Esophagus squamous epithelium (tissue), 5 donors: Measurements from ENCODE around the gene GJA10. TPM values are rescaled to one million over a fixed set of nuclear protein-coding genes. Genes with fewer than 3 reads are reported as not detected.

Source experiments
- DNase-seq: peaks from one replicate; lab custom pipeline; 2025; lab: John Stamatoyannopoulos, UW
- H3K27ac ChIP-seq, 4 donors: fragments of 200-600 bp; sonication (generic); one replicate each; pipeline ENCODE4 v1.5.1; 2016 to 2019; ENCODE audit warnings: mild to moderate bottlenecking in 1 of 4
- H3K27me3 ChIP-seq, 4 donors: fragments of 200-600 bp; sonication (generic); 1 replicate in 3 of 4; 2 replicates in 1 of 4; pipeline versions ENCODE4 v1.5.1 to v1.6.0; 2017 to 2021; ENCODE audit warnings: antibody characterized with exemption in 1 of 4
- H3K36me3 ChIP-seq, 3 donors: fragments of 200-600 bp; sonication (generic); one replicate each; pipeline ENCODE4 v1.5.1; 2016 to 2019
- H3K4me1 ChIP-seq, 3 donors: fragments of 200-600 bp; sonication (generic); one replicate each; pipeline ENCODE4 v1.5.1; 2017 to 2019
- H3K4me3 ChIP-seq, 4 donors: fragments of 200-600 bp; sonication (generic); 1 replicate in 3 of 4; 2 replicates in 1 of 4; pipeline ENCODE4 v1.5.1; 2016 to 2019; ENCODE audit warnings: mild to moderate bottlenecking in 2 of 4, moderate library complexity in 1 of 4
- H3K9me3 ChIP-seq, 3 donors: fragments of 200-600 bp; sonication (generic); one replicate each; pipeline ENCODE4 v1.5.1; 2016 to 2019
- POLR2A ChIP-seq, 4 donors: fragments of 450-650 bp; IDR thresholded peaks; one replicate each; pipeline ENCODE4 v1.6.1; 2017; ENCODE audit warnings: antibody characterized with exemption in 4 of 4, mild to moderate bottlenecking in 4 of 4, moderate library complexity in 3 of 4
- WGBS, 2 donors: methylation state at CpG; one replicate each; pipeline ENCODE4 v1.1.5; 2018; 5-methylcytosine and 5-hydroxymethylcytosine counted together
- intact Hi-C: fragments of 100-400 bp; cut with DNase I; formaldehyde crosslinking; loops from one replicate; pipeline ENCODE4 v1.15.0; 2022
- total RNA-seq, 4 donors: library from RNA; depleted of rRNA; stranded (reverse); fragments of >200 nt; gene quantifications; one replicate each; pipeline ENCODE4 v1.1.0, GENCODE V29; 2016
- TF ChIP-seq, protein P1 (sequence below), 6 experiments: fragments of 450-650 bp in 4 of 6; fragments of 200-600 bp in 2 of 6; sonication (generic) in 2 of 6; IDR thresholded peaks; one replicate each; pipeline ENCODE4 v1.5.1; 2016 to 2019; ENCODE audit warnings: antibody characterized with exemption in 6 of 6, mild to moderate bottlenecking in 4 of 6, moderate library complexity in 4 of 6
- donor health status: DM: yes; HTN: yes; CAD: no.

The GJA10 gene
- total RNA-seq, 4 donors from 2014 or later, result not detected

GRCh38 chr6:89938014-89938413 lies 43.7 kb downstream of the GJA10 start:
- Histone ChIP-seq H3K27ac (no peak overlapping the region), H3K9me3 (no peaks in the 10 kb centered on the region), H3K4me1 (peaks cover 0 to 20% (median 0%) of the 10 kb centered on the region in 3 donors), H3K27me3 (no peaks in the 10 kb centered on the region), H3K36me3 (no peaks in the 10 kb centered on the region), H3K4me3 (no peak overlapping the region)
- DNase-seq, result no peak
- WGBS, 2 donors, result 81 to 87% methylated on average over 6 to 12 of the region's 12 CpGs
- no peak for TF ChIP-seq POLR2A (IDR thresholded peaks at IDR 0.05)
- TF ChIP-seq, protein P1, sequence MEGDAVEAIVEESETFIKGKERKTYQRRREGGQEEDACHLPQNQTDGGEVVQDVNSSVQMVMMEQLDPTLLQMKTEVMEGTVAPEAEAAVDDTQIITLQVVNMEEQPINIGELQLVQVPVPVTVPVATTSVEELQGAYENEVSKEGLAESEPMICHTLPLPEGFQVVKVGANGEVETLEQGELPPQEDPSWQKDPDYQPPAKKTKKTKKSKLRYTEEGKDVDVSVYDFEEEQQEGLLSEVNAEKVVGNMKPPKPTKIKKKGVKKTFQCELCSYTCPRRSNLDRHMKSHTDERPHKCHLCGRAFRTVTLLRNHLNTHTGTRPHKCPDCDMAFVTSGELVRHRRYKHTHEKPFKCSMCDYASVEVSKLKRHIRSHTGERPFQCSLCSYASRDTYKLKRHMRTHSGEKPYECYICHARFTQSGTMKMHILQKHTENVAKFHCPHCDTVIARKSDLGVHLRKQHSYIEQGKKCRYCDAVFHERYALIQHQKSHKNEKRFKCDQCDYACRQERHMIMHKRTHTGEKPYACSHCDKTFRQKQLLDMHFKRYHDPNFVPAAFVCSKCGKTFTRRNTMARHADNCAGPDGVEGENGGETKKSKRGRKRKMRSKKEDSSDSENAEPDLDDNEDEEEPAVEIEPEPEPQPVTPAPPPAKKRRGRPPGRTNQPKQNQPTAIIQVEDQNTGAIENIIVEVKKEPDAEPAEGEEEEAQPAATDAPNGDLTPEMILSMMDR (IDR thresholded peaks at IDR 0.05), result no peak
- intact Hi-C loops, result loop anchor here (10.0 kb wide), 1 partner anchor 457 kb away; no protein-coding TSS in a partner anchor

DNA sequence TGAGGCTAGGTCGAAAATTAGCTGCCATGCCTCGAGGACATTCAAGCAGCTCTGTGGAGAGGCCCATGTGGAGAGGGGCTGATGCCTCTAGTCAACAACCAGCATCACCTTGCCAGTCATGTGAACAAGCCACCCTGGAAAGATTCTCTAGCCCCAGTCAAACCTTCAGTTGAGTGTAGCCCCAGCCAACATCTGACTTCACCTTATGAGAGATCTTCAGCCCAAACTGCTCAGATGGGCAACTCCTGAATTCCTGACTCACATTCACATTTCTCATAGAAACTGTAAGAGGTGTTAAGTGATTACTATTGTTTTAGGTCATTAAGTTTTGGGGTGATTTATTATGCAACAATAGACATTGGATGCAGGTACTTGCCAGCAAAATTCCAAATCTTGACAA lies 44.9 kb downstream of the GJA10 start:
- DNase-seq, result no peak
- Histone ChIP-seq H3K4me1 (peaks cover 0 to 20% (median 0%) of the 10 kb centered on the region in 3 donors), H3K9me3 (no peaks in the 10 kb centered on the region), H3K27me3 (no peaks in the 10 kb centered on the region), H3K4me3 (no peak overlapping the region), H3K36me3 (no peaks in the 10 kb centered on the region), H3K27ac (no peak overlapping the region)
- intact Hi-C loops, result loop anchor here (10.0 kb wide), 1 partner anchor 456 kb away; no protein-coding TSS in a partner anchor
- TF ChIP-seq POLR2A (IDR thresholded peaks at IDR 0.05), result no peak
- TF ChIP-seq, protein P1 (IDR thresholded peaks at IDR 0.05), result no peak
- 81 to 94% methylated on average over 2 of the region's 2 CpGs for WGBS, 2 donors

GRCh38 chr6:89940225-89941027 lies 46.2 kb downstream of the GJA10 start:
- WGBS, 2 donors, result 18 to 23% methylated on average over 7 to 8 of the region's 9 CpGs
- Histone ChIP-seq H3K4me3 (no peak overlapping the region), H3K36me3 (no peaks in the 10 kb centered on the region), H3K27ac (no peak overlapping the region), H3K4me1 (peaks cover 0 to 20% (median 0%) of the 10 kb centered on the region in 3 donors), H3K27me3 (no peaks in the 10 kb centered on the region), H3K9me3 (no peaks in the 10 kb centered on the region)
- no peak for DNase-seq
- intact Hi-C loops, result loop anchor here (5.0 kb wide), 1 partner anchor 537 kb away; no protein-coding TSS in a partner anchor
- TF ChIP-seq, protein P1 (IDR thresholded peaks at IDR 0.05), result peak in 5 of 6 experiments; percentile 53 to 82 (median 75)
- TF ChIP-seq POLR2A (IDR thresholded peaks at IDR 0.05), result no peak

DNA sequence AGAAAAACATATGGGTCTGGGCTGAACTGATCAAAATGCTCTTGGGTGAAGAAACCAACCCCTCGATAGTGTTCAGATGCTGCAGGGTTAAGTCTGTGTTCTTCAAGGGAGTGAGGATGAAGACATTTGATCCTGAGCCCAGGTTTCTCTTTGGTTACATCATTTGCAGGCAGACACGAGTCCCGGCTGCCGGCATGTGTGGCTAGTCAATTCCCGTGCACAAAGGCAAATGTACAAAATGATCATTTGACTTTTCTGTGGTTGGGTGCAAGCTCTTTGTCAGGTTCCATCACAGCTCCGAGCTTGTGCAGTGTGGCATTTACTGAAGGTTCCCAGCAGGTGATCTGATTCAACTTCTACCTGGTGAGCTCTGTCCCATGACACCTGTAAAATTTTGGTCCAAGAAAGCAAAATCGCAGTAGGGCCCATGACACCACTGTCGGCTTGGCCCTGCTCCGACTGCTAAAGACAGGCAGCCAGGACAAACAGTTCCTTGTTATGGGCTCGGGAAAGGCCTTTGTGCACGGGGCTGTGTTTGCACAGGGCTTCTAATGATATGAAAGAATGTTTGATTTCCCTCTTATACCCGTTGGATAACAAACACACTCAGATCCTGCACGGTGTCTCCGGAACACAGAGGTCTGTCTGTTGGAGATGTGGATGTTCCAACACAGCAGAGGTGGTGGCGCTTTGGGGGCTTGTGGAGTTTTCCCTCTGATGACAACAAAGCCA lies 46.9 kb downstream of the GJA10 start:
- H3K9me3 ChIP-seq, result no peaks in the 10 kb centered on the region
- no peaks in the 10 kb centered on the region for H3K27me3 ChIP-seq
- TF ChIP-seq, protein P1 (IDR thresholded peaks at IDR 0.05), result no peak
- no peak for TF ChIP-seq POLR2A (IDR thresholded peaks at IDR 0.05)
- H3K4me1 ChIP-seq, result peaks cover 0 to 20% (median 0%) of the 10 kb centered on the region in 3 donors
- no peaks in the 10 kb centered on the region for H3K36me3 ChIP-seq
- WGBS, 2 donors, result 41 to 42% methylated on average over 12 to 13 of the region's 15 CpGs
- H3K4me3 ChIP-seq, result no peak overlapping the region
- no peak overlapping the region for H3K27ac ChIP-seq
- no peak for DNase-seq
- intact Hi-C loops, result loop anchor here (5.0 kb wide), 1 partner anchor 536 kb away; no protein-coding TSS in a partner anchor
